HL-60/S4 treated with retinoic acid at 250 ng/mL for 4 days and 3 days (cell line): ENCODE results near the gene PSG1.
"Not testable (repeated sequence)": the region's sequence is repeated elsewhere in the genome, so short reads cannot be mapped to it uniquely, and the experiment has no call there.

Experiments
- in situ Hi-C: fragments of 300-500 bp; cut with MboI; formaldehyde crosslinking; loops from 2 replicates; pipeline ENCODE4 v1.7.0; 2022; ENCODE audit warnings: low sequenced_read_pairs

Gene PSG1

GRCh38 chr19:42879613-42880012 lies at the start of gene PSG1:
PSG1 (minus strand) TSS chr19:42879713; CDS start chr19:42879581, 132 bp downstream.
- in situ Hi-C loops = no loop called here

- in situ Hi-C loops = no loop called here
Observed at GRCh38 chr19:42928896-42929295, 49.4 kb upstream of the PSG1 start.

- in situ Hi-C loops = no loop called here
Observed at GRCh38 chr19:42926781-42927180, 47.3 kb upstream of the PSG1 start.

GRCh38 chr19:42923106-42923505 lies 43.6 kb upstream of the PSG1 start:
- in situ Hi-C loops = not testable (repeated sequence)

GRCh38 chr19:42920971-42921370 lies 41.5 kb upstream of the PSG1 start:
- in situ Hi-C loops = not testable (repeated sequence)

GRCh38 chr19:42919757-42920079 lies 40.2 kb upstream of the PSG1 start:
- in situ Hi-C loops = no loop called here

- in situ Hi-C loops = not testable (repeated sequence)
Observed at GRCh38 chr19:42919070-42919756, 39.7 kb upstream of the PSG1 start.

- in situ Hi-C loops = not testable (repeated sequence)
Observed at GRCh38 chr19:42918377-42919069, 39.0 kb upstream of the PSG1 start.

- in situ Hi-C loops = not testable (repeated sequence)
Observed at GRCh38 chr19:42917634-42918033, 38.1 kb upstream of the PSG1 start, which contains the start of gene PSG6. PSG6 (minus strand) TSS chr19:42917894; CDS start chr19:42917792, 102 bp downstream.

- in situ Hi-C loops = not testable (repeated sequence)
Observed at GRCh38 chr19:42916931-42917330, 37.4 kb upstream of the PSG1 start.

GRCh38 chr19:42913516-42913915 lies 34.0 kb upstream of the PSG1 start:
- in situ Hi-C loops = not testable (repeated sequence)

- in situ Hi-C loops = not testable (repeated sequence)
Observed at GRCh38 chr19:42912941-42913340, 33.4 kb upstream of the PSG1 start.

- in situ Hi-C loops = not testable (repeated sequence)
Observed at GRCh38 chr19:42911731-42912130, 32.2 kb upstream of the PSG1 start.

GRCh38 chr19:42906162-42906561 lies 26.6 kb upstream of the PSG1 start:
- in situ Hi-C loops = not testable (repeated sequence)

- in situ Hi-C loops = not testable (repeated sequence)
Observed at GRCh38 chr19:42900561-42900960, 21.0 kb upstream of the PSG1 start.

GRCh38 chr19:42899674-42900073 lies 20.2 kb upstream of the PSG1 start:
- in situ Hi-C loops = not testable (repeated sequence)

- in situ Hi-C loops = not testable (repeated sequence)
Observed at GRCh38 chr19:42899110-42899509, 19.6 kb upstream of the PSG1 start.

- in situ Hi-C loops = not testable (repeated sequence)
Observed at GRCh38 chr19:42898656-42899055, 19.1 kb upstream of the PSG1 start.

- in situ Hi-C loops = not testable (repeated sequence)
Observed at GRCh38 chr19:42897729-42898128, 18.2 kb upstream of the PSG1 start.

GRCh38 chr19:42890446-42890845 lies 10.9 kb upstream of the PSG1 start:
- in situ Hi-C loops = not testable (repeated sequence)

- in situ Hi-C loops = not testable (repeated sequence)
Observed at GRCh38 chr19:42887876-42888445, 8.4 kb upstream of the PSG1 start.

- in situ Hi-C loops = not testable (repeated sequence)
Observed at GRCh38 chr19:42882730-42883129, 3.2 kb upstream of the PSG1 start.
